HG03442 (cell line): ENCODE results near the gene ABCB8.
A peak's percentile ranks its signal among the peaks of the same experiment; 100 is the strongest.

Experiments
- ATAC-seq: cut with Tn5 transposase; IDR thresholded peaks from one replicate; pipeline ENCODE4 v1.9.1; 2021; ENCODE audit warnings: mild to moderate bottlenecking, moderate library complexity; ENCODE audit not compliant: unreplicated experiment

ABCB8 gene

GRCh38 chr7:151056666-151057505 is 28.6 kb downstream of the ABCB8 start:
- no peak for ATAC-seq

DNA sequence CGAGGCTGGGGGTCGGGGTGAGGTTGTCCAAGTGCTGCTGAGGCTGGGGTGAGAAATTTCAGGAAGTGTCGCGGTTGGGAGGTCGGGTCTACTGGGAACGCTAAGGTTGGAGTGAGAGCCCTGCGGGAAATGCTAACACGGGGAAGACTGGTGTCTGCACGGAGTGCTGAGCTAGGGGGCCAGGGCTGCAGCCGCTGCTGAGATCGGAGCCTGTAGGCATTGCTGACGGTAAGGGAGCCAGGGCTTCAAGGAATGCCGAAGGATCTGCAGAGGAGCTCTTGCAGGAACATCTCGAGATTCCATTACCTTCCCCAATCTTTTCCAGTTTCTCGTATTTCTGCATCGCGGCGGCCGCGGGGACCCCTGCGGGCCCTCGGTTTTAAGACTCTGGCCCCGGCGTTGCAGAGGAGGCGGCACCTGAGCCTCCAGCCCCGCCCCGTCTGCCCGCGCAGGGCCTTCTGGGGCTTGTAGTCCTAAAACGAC is 29.3 kb downstream of the ABCB8 start, which contains the start of gene CDK5:
Gene CDK5 (minus strand): TSS at position 392 of the 483 bp plus-strand sequence. CDS start 49 bp downstream, at position 343.
- ATAC-seq, result peak; percentile 9

DNA sequence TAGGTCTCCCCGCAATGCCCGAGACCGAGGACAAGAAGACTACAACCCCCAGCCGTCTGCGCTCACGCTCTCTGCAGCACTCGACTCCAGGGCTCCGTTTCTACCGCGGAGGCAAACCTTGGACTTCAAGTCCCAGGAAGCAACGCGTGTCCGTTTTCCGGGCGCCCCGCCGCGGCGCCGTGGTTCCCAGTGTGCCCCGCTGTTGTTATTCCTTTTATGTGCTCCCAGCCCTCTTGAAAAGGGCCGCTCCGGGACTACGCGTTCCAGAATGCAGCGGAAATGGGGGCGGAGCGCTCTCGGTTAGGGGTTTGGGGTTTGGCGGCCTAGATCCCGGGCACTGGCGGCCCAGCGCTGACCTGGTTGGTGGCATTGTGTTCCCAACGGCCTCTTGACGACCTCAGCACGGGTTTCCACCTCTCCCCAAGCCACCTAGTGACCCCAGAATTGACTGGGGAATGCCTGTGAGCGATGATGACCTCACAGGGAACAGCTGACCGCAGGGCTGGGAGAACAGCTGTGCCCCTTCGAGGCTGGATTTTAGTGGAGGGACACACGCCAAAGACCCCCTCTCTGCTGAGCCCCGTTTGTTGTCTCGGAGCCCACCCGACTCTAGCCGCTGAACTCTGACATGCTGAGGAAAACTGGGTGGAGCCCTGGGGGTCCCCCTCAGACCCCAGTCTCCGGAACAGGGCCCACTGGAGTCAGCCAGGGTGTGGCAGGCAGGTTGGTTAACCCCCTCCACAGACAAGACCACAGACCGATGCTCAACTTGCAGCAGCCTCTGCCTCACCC is 29.9 kb downstream of the ABCB8 start:
- peak; percentile 88 for ATAC-seq

- ATAC-seq, result no peak
These were observed 30.6 kb downstream of the ABCB8 start for GRCh38 chr7:151058781-151059366.

DNA sequence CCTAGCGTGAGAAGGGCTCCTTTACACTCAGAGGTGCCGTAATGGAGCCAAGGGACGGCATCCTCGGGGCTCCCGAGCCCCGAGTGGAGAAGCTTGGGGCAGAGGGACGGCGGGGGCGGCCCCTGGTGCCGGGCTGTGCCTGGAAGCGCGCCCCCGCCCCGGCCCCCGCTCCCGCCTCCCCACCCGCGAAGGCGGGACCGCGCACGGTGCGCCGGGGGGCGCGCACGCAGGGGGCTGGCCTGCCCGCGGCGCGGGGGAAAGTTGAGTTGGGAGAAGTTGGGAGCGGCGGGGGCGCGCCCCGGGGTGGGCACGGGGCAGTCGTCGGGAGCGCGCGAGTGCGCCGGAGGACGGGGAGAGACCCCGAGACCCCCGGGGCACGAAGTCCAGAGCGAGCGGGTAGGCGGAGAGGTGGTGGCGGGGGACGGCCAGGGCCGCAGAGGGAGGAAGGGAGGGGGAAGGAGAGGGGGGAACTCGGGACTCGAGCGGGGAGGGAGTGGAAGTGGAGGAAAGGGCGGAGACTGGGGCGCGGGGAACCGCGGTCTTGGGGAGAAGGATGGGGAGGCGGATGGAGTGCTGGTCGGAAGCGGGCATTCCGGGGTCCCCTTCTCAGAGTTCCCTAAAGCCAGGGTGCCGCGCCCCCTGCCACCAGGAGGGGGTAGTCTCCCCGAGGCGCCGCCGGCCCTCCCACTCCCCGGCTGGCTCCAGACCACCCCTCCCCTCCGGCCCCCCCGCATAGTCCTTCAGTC is 31.3 kb downstream of the ABCB8 start, which contains the start of gene SLC4A2:
Gene SLC4A2 (plus strand): TSS at position 223 of the 746 bp plus-strand sequence. CDS start 2,399 bp downstream, outside the sequence.
- peak; percentile 27 for ATAC-seq

DNA sequence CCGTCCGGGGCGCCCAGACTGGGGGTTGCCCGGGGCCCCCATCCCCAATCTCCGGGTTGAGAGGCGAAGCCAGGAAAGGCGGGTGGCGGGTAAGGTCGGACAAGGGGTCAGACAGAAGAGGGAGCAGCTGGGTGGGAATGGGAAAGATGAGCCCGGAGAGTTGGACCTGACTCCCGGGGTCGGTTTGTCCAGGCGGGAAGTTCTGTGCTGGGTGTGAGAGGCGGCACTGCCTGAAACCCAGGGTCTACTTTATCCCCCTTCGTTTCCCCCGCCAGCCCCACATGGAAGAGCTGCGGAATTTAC is 31.8 kb downstream of the ABCB8 start:
- no peak for ATAC-seq

GRCh38 chr7:151060416-151061212 is 32.4 kb downstream of the ABCB8 start:
- no peak for ATAC-seq

DNA sequence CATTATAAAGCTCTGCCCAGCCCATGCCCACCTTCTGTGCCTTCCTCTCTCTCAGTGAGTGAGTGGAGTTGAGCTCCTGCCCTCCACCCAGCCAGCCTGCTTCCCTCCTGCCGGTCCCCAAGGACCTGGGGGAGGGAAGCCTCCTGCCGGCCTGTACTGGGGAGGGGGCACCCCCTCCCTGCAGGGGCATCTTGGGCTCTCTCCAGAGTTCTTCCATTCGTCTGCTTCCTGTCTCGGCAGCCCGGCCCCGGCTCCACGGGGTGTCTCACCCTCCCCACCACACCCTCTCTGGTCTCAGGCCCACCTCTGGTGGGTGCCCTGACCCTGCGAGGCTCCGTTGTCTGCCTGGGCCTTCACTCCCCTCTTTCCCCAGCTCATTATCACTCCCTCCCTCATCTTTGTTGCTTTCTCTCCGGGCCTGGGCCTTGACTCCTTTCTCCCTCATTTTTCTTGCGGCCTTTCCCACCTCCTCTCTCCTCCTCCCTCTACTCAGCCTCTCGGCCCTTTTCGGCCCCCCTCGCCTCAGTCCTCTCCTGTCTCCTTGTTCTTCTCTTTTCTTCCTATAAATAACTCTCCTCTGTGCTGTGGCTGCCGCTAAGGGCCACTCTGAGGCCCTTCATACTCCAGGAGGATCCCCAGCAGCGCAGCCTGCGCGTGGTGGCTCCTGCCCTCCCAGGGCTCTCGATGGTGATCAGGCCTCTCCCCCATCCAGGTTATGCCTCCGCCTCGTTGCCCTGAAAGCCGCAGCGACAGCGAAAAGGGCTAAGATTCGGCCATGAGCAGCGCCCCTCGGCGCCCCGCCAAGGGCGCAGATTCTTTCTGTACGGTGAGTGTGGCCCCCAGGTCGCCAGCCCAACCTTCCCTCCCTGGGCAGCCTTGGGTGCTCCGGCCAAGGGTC is 33.2 kb downstream of the ABCB8 start:
- no peak for ATAC-seq

DNA sequence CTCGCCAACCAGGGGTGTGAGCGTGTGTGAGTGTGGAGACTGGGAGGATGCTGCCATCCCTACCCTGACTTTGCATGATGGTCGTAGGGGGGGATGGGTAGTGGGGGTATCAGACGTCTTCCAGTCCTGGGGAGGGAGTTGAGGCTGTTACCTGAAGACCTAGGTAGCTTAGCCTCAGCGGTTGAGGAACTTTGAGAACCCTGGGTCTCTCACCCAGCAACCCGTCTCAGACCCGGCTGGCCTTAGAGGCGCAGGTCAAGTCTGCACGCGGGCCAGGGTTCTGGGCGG is 33.8 kb downstream of the ABCB8 start:
- ATAC-seq, result no peak

GRCh38 chr7:151062399-151063211 is 34.4 kb downstream of the ABCB8 start:
- ATAC-seq, result no peak

DNA sequence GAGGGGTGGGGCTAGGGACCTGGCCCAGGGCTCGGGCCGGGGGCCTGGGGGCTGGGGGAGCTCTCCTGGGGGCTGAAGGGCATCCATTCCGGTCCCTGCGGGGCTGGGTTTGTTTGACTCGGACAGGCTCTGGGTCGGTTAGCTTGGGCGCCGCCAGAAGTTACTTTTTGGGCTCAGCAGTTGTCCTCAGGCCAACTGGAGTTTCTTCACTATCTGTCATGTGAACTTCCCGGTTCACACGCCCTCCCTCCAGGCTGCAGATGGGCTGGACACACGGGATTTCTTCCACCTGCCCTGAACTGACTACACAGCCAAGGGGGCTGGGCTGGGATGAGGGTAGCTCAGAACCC is 34.9 kb downstream of the ABCB8 start:
- no peak for ATAC-seq

- ATAC-seq, result no peak
These were observed 36.2 kb downstream of the ABCB8 start for GRCh38 chr7:151064454-151064853.

DNA sequence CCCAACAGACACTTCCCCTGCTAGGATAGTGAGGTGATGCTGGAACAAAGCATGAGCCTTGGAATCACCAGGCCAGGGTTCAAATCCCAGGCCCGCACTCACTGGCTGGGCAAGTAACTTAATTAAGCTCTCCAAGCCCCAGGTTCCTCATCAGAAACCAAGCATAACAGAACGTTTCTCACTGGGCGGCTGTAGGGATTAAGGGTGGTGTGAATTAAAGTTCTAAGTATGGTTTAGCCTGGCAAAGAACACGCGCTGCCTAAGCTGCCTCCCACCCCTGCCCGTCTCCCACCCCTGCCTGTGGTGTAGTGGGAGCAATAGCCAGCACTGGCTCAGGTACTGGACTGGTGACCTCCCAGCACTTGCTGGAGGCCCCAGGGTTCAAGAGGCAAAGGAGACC is 36.7 kb downstream of the ABCB8 start:
- no peak for ATAC-seq

- ATAC-seq, result no peak
These were observed 37.3 kb downstream of the ABCB8 start for GRCh38 chr7:151065516-151065915.

DNA sequence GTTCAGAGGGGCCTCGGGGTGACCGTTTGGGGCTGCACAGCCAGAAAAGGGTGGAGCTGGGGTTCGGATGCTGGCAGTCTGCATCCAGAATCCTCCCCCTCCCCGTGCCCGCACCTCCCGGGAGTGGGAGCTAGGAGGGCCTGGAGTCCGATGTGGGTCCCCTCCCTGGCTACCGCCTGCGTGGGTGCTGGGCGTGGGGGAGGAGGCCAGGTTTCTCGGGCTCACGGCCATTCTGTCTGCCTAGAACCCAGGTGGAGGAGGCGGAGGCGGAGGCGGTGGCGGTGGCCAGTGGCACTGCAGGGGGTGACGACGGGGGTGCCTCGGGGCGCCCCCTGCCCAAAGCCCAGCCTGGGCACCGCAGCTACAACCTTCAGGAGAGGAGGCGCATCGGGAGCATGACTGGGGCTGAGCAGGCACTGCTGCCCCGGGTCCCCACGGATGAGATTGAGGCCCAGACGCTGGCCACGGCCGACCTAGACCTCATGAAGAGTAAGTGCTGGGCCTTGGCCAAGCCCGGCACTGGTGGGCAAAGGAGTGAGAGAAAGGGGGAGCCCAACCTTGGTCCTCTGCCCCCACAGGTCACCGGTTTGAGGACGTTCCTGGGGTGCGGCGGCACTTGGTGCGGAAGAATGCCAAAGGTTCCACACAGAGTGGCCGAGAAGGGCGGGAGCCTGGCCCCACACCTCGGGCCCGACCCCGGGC is 38.2 kb downstream of the ABCB8 start:
- no peak for ATAC-seq

- no peak for ATAC-seq
These were observed 40.0 kb downstream of the ABCB8 start for GRCh38 chr7:151068069-151068773.
